Nephron (organoid): ENCODE data around the gene RPS2.
A peak's percentile ranks its signal among the peaks of the same experiment; 100 is the strongest.

Experiments used
- H3K27ac Mint-ChIP-seq, 3 experiments: 2 replicates each; pipeline ENCODE4 v1.8.0; 2020; ENCODE audit warnings: mixed read lengths in 3 of 3, mild to moderate bottlenecking in 2 of 3, moderate library complexity in 1 of 3
- H3K27me3 Mint-ChIP-seq: 2 replicates; pipeline ENCODE4 v1.8.0; 2021; ENCODE audit warnings: low read depth, mild to moderate bottlenecking, moderate library complexity, mixed read lengths
- H3K36me3 Mint-ChIP-seq: 2 replicates; pipeline ENCODE4 v1.8.0; 2020; ENCODE audit warnings: low read depth, mixed read lengths
- H3K4me1 Mint-ChIP-seq: 2 replicates; pipeline ENCODE4 v1.8.0; 2020; ENCODE audit warnings: mixed read lengths
- H3K4me3 Mint-ChIP-seq, 3 experiments: 2 replicates each; pipeline ENCODE4 v1.8.0; 2020; ENCODE audit warnings: mild to moderate bottlenecking in 3 of 3, mixed read lengths in 3 of 3, moderate library complexity in 2 of 3
- H3K9me3 Mint-ChIP-seq: 2 replicates; pipeline ENCODE4 v1.8.0; 2020; ENCODE audit warnings: mixed read lengths
- CTCF ChIP-seq, 3 experiments: fragments of 200-600 bp; sonication (generic); IDR thresholded peaks; one replicate each; pipeline ENCODE4 v1.5.0; 2021; ENCODE audit warnings: antibody characterized with exemption in 3 of 3; ENCODE audit not compliant: unreplicated experiment in 3 of 3

RPS2 gene

GRCh38 chr16:1919327-1919998, 45.2 kb downstream of the RPS2 start:
- TF ChIP-seq CTCF (IDR thresholded peaks at IDR 0.05; ENCODE audit: unreplicated experiment in 3 of 3), result no peak
- Mint-ChIP-seq H3K4me1 (peaks cover 6% of the 10 kb centered on the region), H3K36me3 (no peaks in the 10 kb centered on the region), H3K27ac (no peak overlapping the region), H3K9me3 (peaks cover 2% of the 10 kb centered on the region), H3K27me3 (peaks cover 92% of the 10 kb centered on the region), H3K4me3 (no peak overlapping the region)

GRCh38 chr16:1918351-1919326, 46.0 kb downstream of the RPS2 start, which contains the start of gene HS3ST6:
Gene HS3ST6, minus strand, starts transcription at chr16:1918415. Its CDS starts 92 bp downstream, at chr16:1918323.
- Mint-ChIP-seq H3K27me3 (peaks cover 88% of the 10 kb centered on the region), H3K36me3 (no peaks in the 10 kb centered on the region), H3K27ac (no peak within 1 kb of the TSS), H3K4me1 (peaks cover 6% of the 10 kb centered on the region), H3K9me3 (peaks cover 2% of the 10 kb centered on the region), H3K4me3 (peak within 1 kb of the TSS in 2 of 3 experiments; percentile 43 to 56)
- TF ChIP-seq CTCF (IDR thresholded peaks at IDR 0.05; ENCODE audit: unreplicated experiment in 3 of 3), result no peak

- H3K4me3 Mint-ChIP-seq, result peak overlapping the region in 2 of 3 experiments; percentile 43 to 56
- no peak for TF ChIP-seq CTCF (IDR thresholded peaks at IDR 0.05; ENCODE audit: unreplicated experiment in 3 of 3)
Measured at GRCh38 chr16:1917665-1918350, 46.8 kb downstream of the RPS2 start.

GRCh38 chr16:1917056-1917664, 47.5 kb downstream of the RPS2 start:
- H3K4me3 Mint-ChIP-seq, result peak overlapping the region; percentile 43 to 56 (median 48)
- no peaks in the 10 kb centered on the region for H3K9me3 Mint-ChIP-seq
- no peak overlapping the region for H3K27ac Mint-ChIP-seq
- peaks cover 79% of the 10 kb centered on the region for H3K27me3 Mint-ChIP-seq
- peaks cover 6% of the 10 kb centered on the region for H3K4me1 Mint-ChIP-seq
- TF ChIP-seq CTCF (IDR thresholded peaks at IDR 0.05; ENCODE audit: unreplicated experiment in 3 of 3), result no peak
- H3K36me3 Mint-ChIP-seq, result no peaks in the 10 kb centered on the region

More at GRCh38 chr16:1917665-1918350, 46.8 kb downstream of the RPS2 start:
- peaks cover 2% of the 10 kb centered on the region for H3K9me3 Mint-ChIP-seq
- peaks cover 80% of the 10 kb centered on the region for H3K27me3 Mint-ChIP-seq
- no peak overlapping the region for H3K27ac Mint-ChIP-seq
- peaks cover 6% of the 10 kb centered on the region for H3K4me1 Mint-ChIP-seq
- H3K36me3 Mint-ChIP-seq, result no peaks in the 10 kb centered on the region

GRCh38 chr16:1916640-1916990, 48.0 kb downstream of the RPS2 start:
- Mint-ChIP-seq H3K4me3 (peak overlapping the region; percentile 5 to 56 (median 48)), H3K36me3 (no peaks in the 10 kb centered on the region), H3K4me1 (peaks cover 6% of the 10 kb centered on the region), H3K9me3 (no peaks in the 10 kb centered on the region), H3K27me3 (peaks cover 74% of the 10 kb centered on the region), H3K27ac (no peak overlapping the region)
- no peak for TF ChIP-seq CTCF (IDR thresholded peaks at IDR 0.05; ENCODE audit: unreplicated experiment in 3 of 3)
